Fibroblast of skin of left quadriceps (primary cell): ENCODE measurements around the gene FNDC11.
"Not testable (repeated sequence)": the region's sequence is repeated elsewhere in the genome, so short reads cannot be mapped to it uniquely, and the experiment has no call there.

Source experiments
- DNase-seq, 2 experiments: peaks; one replicate each; pipeline ENCODE4 v3.0.0-alpha.2; 2013; ENCODE audit warnings: low read depth in 2 of 2

FNDC11 gene

GRCh38 chr20:63597651-63598478 is 43.9 kb downstream of the FNDC11 start:
- DNase-seq, result no peak

DNA sequence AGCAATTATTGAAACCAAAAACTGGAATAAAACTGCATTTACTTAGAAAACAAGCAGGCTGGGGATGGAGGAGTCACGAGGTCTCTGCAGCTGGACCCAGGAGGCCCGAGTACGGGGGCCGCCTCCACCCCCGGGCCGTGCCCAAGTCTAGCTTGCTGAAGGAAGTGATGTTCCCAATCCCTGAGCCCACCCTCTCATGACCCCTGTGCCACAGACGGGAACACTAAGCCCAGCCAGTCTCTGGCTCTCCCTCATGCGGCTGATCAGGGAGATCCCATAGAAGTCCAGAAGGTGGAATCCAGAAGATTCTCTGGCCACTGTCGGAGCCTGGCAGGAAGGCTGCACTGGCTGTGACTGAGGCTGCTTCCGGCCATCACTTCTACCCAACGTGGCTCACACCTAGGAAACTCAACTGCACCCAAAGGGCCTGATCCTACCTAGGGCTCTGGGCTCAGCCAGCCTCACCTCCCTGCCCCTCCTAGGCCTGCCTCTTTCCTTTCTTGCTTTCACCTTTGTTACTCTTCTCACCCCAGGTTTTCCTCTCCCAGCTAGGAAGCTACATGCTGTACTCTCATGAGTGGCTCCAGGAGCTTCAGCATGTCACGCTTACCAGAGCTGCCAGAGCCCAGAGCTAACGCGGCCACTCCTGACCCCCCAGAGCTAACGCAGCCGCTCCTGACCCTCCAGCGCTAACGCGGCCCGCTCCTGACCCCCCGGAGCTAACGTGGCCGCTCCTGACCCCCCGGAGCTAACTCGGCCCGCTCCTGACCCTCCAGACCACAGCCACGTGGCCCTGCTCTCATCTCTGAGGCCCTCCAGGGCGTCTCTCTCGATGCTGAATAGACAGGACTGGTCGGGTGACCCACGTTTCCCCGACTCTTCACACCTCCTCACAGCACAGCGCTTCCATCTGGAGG is 44.8 kb downstream of the FNDC11 start:
- DNase-seq, result no peak

- no peak for DNase-seq
Observed at GRCh38 chr20:63599396-63600050, 45.6 kb downstream of the FNDC11 start.

GRCh38 chr20:63601679-63602078 is 47.7 kb downstream of the FNDC11 start:
- not testable (repeated sequence) for DNase-seq

- DNase-seq, result no peak
Observed at GRCh38 chr20:63602321-63602720, 48.4 kb downstream of the FNDC11 start.
